Measurements from ENCODE around the gene USP50.

- TF ChIP-seq, protein P1, sequence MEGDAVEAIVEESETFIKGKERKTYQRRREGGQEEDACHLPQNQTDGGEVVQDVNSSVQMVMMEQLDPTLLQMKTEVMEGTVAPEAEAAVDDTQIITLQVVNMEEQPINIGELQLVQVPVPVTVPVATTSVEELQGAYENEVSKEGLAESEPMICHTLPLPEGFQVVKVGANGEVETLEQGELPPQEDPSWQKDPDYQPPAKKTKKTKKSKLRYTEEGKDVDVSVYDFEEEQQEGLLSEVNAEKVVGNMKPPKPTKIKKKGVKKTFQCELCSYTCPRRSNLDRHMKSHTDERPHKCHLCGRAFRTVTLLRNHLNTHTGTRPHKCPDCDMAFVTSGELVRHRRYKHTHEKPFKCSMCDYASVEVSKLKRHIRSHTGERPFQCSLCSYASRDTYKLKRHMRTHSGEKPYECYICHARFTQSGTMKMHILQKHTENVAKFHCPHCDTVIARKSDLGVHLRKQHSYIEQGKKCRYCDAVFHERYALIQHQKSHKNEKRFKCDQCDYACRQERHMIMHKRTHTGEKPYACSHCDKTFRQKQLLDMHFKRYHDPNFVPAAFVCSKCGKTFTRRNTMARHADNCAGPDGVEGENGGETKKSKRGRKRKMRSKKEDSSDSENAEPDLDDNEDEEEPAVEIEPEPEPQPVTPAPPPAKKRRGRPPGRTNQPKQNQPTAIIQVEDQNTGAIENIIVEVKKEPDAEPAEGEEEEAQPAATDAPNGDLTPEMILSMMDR (IDR thresholded peaks at IDR 0.05; ENCODE audit: extremely low read depth in 1 of 2, insufficient read depth in 1 of 2, low read depth in 1 of 2, low read length in 2 of 2) = no peak
- TF ChIP-seq MAX (IDR thresholded peaks at IDR 0.05; ENCODE audit: insufficient read depth, insufficient read length) = no peak
Measured at GRCh38 chr15:50590288-50590687, 43.8 kb upstream of the USP50 start.
